ENCODE results near the gene KRT84. TPM values are rescaled to one million over a fixed set of nuclear protein-coding genes. Genes with fewer than 3 reads are reported as not detected.

KRT84 gene
- total RNA-seq, 2 experiments from 2014 or later: not detected

- H3K4me3 ChIP-seq (ENCODE audit: low read depth, low read length, poor library complexity, severe bottlenecking): no peak overlapping the region
- H3K9me2 ChIP-seq (ENCODE audit: insufficient read depth, low read length): no peaks in the 10 kb centered on the region
- H2AFZ ChIP-seq (ENCODE audit: low read length): no peak overlapping the region
- POLR2A ChIA-PET: no interaction called here
- H3K4me1 ChIP-seq (ENCODE audit: insufficient read depth, low read length, poor library complexity, severe bottlenecking): no peaks in the 10 kb centered on the region
- H3K79me2 ChIP-seq (ENCODE audit: insufficient read depth, low read depth, low read length): no peaks in the 10 kb centered on the region
- BruUV-seq (replicated peaks): no TSS peak
- H3K9me3 ChIP-seq (ENCODE audit: low read length): no peaks in the 10 kb centered on the region
- H4K20me1 ChIP-seq (ENCODE audit: insufficient read depth, low read length): no peaks in the 10 kb centered on the region
- TF ChIP-seq CTCF (conservative IDR thresholded peaks at IDR 0.05; ENCODE audit: low read length) (no peak), EZH2phosphoT487 (IDR thresholded peaks at IDR 0.05; ENCODE audit: borderline replicate concordance, low read depth, low read length) (no peak)
- H3K27ac ChIP-seq (ENCODE audit: low read depth, low read length, poor library complexity, severe bottlenecking): no peak overlapping the region
- no peak for DNase-seq (ENCODE audit: low spot score)
- no peaks in the 10 kb centered on the region for H3K36me3 ChIP-seq (ENCODE audit: insufficient read depth, low read length)
- intact Hi-C loops (cut with micrococcal nuclease; ENCODE audit: unreplicated experiment): no loop called here
- H3K4me2 ChIP-seq (ENCODE audit: low read length): no peak overlapping the region
- CTCF ChIA-PET (ENCODE audit: unreplicated experiment): no interaction called here
Measured at GRCh38 chr12:52433501-52434080, 48.1 kb upstream of the KRT84 start.

- Histone ChIP-seq H4K20me1 (ENCODE audit: insufficient read depth, low read length) (no peaks in the 10 kb centered on the region), H3K27ac (ENCODE audit: low read depth, low read length, poor library complexity, severe bottlenecking) (no peak overlapping the region), H3K4me1 (ENCODE audit: insufficient read depth, low read length, poor library complexity, severe bottlenecking) (no peaks in the 10 kb centered on the region), H3K9me2 (ENCODE audit: insufficient read depth, low read length) (no peaks in the 10 kb centered on the region), H3K9me3 (ENCODE audit: low read length) (no peaks in the 10 kb centered on the region), H3K4me2 (ENCODE audit: low read length) (no peak overlapping the region), H3K79me2 (ENCODE audit: insufficient read depth, low read depth, low read length) (no peaks in the 10 kb centered on the region), H3K36me3 (ENCODE audit: insufficient read depth, low read length) (no peaks in the 10 kb centered on the region), H3K4me3 (ENCODE audit: low read depth, low read length, poor library complexity, severe bottlenecking) (no peak overlapping the region), H2AFZ (ENCODE audit: low read length) (no peak overlapping the region)
- no peak for TF ChIP-seq CTCF (conservative IDR thresholded peaks at IDR 0.05; ENCODE audit: low read length)
- no peak for TF ChIP-seq EZH2phosphoT487 (IDR thresholded peaks at IDR 0.05; ENCODE audit: borderline replicate concordance, low read depth, low read length)
- DNase-seq (ENCODE audit: low spot score): no peak
- intact Hi-C loops (cut with micrococcal nuclease; ENCODE audit: unreplicated experiment): no loop called here
- ChIA-PET CTCF (ENCODE audit: unreplicated experiment) (no interaction called here), POLR2A (no interaction called here)
- BruUV-seq (replicated peaks): no TSS peak
Measured at GRCh38 chr12:52432559-52433207, 47.2 kb upstream of the KRT84 start.

GRCh38 chr12:52428121-52428520 is 42.7 kb upstream of the KRT84 start:
- no TSS peak for BruUV-seq (replicated peaks)
- Histone ChIP-seq H3K4me3 (ENCODE audit: low read depth, low read length, poor library complexity, severe bottlenecking) (no peak overlapping the region), H3K9me2 (ENCODE audit: insufficient read depth, low read length) (no peaks in the 10 kb centered on the region), H3K4me1 (ENCODE audit: insufficient read depth, low read length, poor library complexity, severe bottlenecking) (no peaks in the 10 kb centered on the region), H4K20me1 (ENCODE audit: insufficient read depth, low read length) (no peaks in the 10 kb centered on the region), H3K4me2 (ENCODE audit: low read length) (no peak overlapping the region), H3K27ac (ENCODE audit: low read depth, low read length, poor library complexity, severe bottlenecking) (no peak overlapping the region), H2AFZ (ENCODE audit: low read length) (no peak overlapping the region), H3K79me2 (ENCODE audit: insufficient read depth, low read depth, low read length) (no peaks in the 10 kb centered on the region), H3K36me3 (ENCODE audit: insufficient read depth, low read length) (no peaks in the 10 kb centered on the region), H3K9me3 (ENCODE audit: low read length) (no peaks in the 10 kb centered on the region)
- DNase-seq (ENCODE audit: low spot score): peak; percentile 9
- TF ChIP-seq CTCF (conservative IDR thresholded peaks at IDR 0.05; ENCODE audit: low read length) (peak; percentile 53), EZH2phosphoT487 (IDR thresholded peaks at IDR 0.05; ENCODE audit: borderline replicate concordance, low read depth, low read length) (no peak)
- POLR2A ChIA-PET: interaction anchor here (0.6 kb wide), 1 partner anchor 293 kb away, joined by 6 read pairs; no protein-coding TSS in a partner anchor
- intact Hi-C loops (cut with micrococcal nuclease; ENCODE audit: unreplicated experiment): no loop called here
- CTCF ChIA-PET (ENCODE audit: unreplicated experiment): interaction anchor here (1.2 kb wide), 1 partner anchor 149 kb away, joined by 3 read pairs; no protein-coding TSS in a partner anchor
